Measurements from ENCODE around the gene LZTS2.

DNA sequence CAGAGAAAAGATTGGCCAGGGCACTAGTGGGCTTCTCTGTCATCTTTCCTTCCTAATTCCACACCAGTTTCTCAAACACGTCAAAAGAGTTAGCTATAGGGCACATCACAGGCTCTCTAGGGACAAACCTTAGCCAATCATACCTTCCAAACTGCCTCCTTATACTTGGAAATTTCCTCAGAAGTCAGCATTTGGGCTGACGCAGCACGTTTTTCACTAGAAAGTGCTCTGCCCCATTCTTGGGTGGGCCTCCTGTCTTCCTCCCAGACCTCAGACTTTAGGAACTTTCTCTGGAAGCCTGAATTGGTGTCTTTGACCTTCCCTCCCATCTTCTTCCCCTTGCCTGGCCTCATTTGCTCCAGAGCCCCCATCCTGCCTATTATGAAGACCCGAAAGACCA is 42.5 kb downstream of the LZTS2 start:
- TF ChIP-seq, protein P1, sequence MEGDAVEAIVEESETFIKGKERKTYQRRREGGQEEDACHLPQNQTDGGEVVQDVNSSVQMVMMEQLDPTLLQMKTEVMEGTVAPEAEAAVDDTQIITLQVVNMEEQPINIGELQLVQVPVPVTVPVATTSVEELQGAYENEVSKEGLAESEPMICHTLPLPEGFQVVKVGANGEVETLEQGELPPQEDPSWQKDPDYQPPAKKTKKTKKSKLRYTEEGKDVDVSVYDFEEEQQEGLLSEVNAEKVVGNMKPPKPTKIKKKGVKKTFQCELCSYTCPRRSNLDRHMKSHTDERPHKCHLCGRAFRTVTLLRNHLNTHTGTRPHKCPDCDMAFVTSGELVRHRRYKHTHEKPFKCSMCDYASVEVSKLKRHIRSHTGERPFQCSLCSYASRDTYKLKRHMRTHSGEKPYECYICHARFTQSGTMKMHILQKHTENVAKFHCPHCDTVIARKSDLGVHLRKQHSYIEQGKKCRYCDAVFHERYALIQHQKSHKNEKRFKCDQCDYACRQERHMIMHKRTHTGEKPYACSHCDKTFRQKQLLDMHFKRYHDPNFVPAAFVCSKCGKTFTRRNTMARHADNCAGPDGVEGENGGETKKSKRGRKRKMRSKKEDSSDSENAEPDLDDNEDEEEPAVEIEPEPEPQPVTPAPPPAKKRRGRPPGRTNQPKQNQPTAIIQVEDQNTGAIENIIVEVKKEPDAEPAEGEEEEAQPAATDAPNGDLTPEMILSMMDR (IDR thresholded peaks at IDR 0.05; ENCODE audit: low read length) = no peak
- TF ChIP-seq EZH2 (IDR thresholded peaks at IDR 0.05; ENCODE audit: borderline replicate concordance, low read length) = no peak
